AG04449 (cell line): Measurements from ENCODE around the gene MAD2L2.

Experiments
- CTCF ChIA-PET: fragments of 350-600 bp; formaldehyde crosslinking; extraction: SDS; loops from one replicate; lab custom pipeline; 2021; ENCODE audit warnings: antibody characterized with exemption; lab: Yijun Ruan, JAX
- POLR2A ChIA-PET: fragments of 400-600, 350-600 bp; formaldehyde crosslinking; extraction: SDS; loops from one replicate; lab custom pipeline; 2020; ENCODE audit warnings: antibody characterized with exemption, inconsistent platforms; lab: Yijun Ruan, JAX
- DNase-seq: peaks from one replicate; pipeline ENCODE4 v3.0.0-alpha.2; 2010; ENCODE audit warnings: low read depth, low spot score
- H3K4me3 ChIP-seq: 2 replicates; pipeline ENCODE4 v1.5.1; 2011; ENCODE audit warnings: low read depth, mild to moderate bottlenecking, control low read depth, low read length
- TF ChIP-seq, protein P1 (sequence below): IDR thresholded peaks from one replicate; pipeline ENCODE4 v1.5.1; 2011; ENCODE audit warnings: mild to moderate bottlenecking, moderate library complexity, low read length, control low read depth, inconsistent platforms; ENCODE audit not compliant: insufficient read depth; ENCODE audit errors: missing control alignments

The MAD2L2 gene

DNA sequence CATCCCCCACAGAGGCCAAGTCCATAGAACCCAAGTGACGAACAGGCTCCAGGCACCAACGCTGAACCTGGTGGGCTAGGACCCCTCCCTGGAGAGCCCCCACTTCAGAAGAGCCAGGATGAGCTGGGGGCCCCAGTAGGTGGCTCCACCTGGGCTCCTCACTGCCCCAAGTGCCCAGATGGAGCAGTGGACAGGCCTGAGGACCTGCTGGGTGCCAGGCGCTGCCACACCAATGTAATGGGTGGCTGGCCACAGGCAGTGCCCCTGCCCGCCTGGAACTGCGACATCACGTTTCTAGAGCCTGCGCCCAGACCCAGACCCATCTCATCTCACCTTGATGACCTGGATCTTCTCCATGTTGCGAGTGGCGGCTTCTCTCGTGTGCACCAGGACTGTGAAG is 5.6 kb downstream of the MAD2L2 start:
- CTCF ChIA-PET, result interaction anchor here (1.0 to 4.0 kb wide), 3 partner anchors 11 to 45 kb away, joined by 3 to 29 read pairs (median 6); partner anchors contain the start of gene FBXO6
- POLR2A ChIA-PET, result no interaction called here
- H3K4me3 ChIP-seq, result no peak overlapping the region
- TF ChIP-seq, protein P1, sequence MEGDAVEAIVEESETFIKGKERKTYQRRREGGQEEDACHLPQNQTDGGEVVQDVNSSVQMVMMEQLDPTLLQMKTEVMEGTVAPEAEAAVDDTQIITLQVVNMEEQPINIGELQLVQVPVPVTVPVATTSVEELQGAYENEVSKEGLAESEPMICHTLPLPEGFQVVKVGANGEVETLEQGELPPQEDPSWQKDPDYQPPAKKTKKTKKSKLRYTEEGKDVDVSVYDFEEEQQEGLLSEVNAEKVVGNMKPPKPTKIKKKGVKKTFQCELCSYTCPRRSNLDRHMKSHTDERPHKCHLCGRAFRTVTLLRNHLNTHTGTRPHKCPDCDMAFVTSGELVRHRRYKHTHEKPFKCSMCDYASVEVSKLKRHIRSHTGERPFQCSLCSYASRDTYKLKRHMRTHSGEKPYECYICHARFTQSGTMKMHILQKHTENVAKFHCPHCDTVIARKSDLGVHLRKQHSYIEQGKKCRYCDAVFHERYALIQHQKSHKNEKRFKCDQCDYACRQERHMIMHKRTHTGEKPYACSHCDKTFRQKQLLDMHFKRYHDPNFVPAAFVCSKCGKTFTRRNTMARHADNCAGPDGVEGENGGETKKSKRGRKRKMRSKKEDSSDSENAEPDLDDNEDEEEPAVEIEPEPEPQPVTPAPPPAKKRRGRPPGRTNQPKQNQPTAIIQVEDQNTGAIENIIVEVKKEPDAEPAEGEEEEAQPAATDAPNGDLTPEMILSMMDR, result no peak
- DNase-seq, result no peak

DNA sequence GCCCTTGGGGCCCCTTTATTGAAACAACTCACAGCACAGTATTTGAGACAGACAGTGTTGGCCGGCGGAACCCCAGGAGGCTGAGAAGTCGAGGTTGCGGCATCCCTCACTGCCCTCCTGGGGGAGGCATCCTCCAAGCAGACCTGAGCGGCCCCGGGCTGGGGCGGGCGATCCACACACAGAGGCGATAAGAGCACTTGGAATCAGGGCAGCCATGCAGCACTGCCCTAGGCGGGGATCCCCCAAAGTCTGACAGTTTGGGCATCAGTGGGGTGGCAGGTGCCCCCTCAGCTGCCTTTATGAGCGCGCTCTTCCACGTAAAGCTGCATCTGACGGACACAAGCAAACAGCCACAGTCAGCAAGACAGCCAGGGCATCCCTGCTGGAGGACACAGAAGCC is 6.5 kb downstream of the MAD2L2 start:
- TF ChIP-seq, protein P1, result no peak
- POLR2A ChIA-PET, result no interaction called here
- DNase-seq, result no peak
- CTCF ChIA-PET, result interaction anchor here (1.0 to 4.0 kb wide), 4 partner anchors 10 to 46 kb away, joined by 3 to 29 read pairs (median 4); partner anchors contain the start of gene FBXO6
- H3K4me3 ChIP-seq, result no peak overlapping the region

DNA sequence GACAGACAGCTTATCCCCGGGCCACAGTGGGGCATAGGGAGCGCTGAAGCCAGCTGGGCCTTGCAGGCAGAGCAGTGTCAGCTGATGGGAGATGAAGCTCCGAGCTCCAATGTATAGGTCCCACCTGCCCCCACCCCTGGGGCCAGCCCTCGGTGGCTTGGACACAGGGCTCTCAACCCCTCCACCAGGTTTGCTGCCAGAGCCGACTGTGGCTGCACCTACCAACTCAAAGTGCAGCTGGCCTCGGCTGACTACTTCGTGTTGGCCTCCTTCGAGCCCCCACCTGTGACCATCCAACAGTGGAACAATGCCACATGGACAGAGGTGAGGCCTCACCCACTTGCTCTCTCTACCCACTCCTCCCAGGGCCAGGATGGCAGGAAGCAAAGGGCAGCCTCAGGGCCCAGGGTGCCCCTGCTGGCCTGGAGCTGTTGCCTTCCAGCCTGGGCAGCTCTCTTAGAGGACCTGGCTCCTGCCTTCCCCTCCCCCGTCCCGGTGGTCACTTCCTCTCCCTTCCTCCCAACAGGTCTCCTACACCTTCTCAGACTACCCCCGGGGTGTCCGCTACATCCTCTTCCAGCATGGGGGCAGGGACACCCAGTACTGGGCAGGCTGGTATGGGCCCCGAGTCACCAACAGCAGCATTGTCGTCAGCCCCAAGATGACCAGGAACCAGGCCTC is 7.7 kb downstream of the MAD2L2 start:
- TF ChIP-seq, protein P1, result no peak
- ChIA-PET POLR2A (interaction anchor here (1.0 kb wide), 1 partner anchor 235 kb away, joined by 3 read pairs; no protein-coding TSS in a partner anchor), CTCF (interaction anchor here (0.6 to 4.0 kb wide), 5 partner anchors 9 to 58 kb away, joined by 3 to 29 read pairs (median 3); partner anchors contain the start of gene FBXO6)
- no peak for DNase-seq
- no peak overlapping the region for H3K4me3 ChIP-seq

DNA sequence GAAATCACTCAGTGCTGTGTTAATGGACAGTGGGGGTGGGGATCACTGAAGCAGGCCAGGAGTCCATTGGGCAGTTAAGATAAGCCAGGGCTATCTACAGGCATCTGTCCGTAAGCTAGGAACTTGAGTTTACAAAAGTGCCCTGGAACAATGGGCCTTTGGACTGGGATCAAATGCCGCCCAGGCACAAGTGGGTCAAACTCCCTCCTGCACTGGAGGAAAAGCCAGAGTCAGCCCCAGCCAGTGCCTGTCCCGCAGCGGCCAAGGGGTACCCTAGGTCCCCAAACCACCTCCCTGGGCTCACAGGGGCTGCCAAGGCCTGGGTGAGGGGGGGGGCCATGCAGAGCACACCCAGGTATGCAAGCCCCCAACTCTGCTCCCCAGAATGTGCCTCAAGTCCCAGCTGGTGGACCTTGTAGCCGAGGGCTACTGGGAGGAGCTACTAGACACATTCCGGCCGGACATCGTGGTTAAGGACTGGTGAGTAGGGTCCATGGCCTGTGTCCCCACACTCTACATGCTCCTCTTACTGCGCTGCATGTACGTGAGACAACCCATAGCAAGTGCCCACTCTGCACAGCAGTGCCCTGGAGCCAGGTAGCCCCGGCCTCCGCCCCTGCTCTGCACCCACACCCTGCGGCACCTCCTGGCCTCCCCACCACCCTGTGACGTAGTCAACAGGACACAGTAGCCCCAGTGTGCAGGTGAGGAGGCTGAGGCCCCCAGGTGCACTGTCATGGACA is 9.2 kb downstream of the MAD2L2 start:
- CTCF ChIA-PET, result no interaction called here
- TF ChIP-seq, protein P1, result no peak
- POLR2A ChIA-PET, result no interaction called here
- DNase-seq, result no peak
- no peak overlapping the region for H3K4me3 ChIP-seq

DNA sequence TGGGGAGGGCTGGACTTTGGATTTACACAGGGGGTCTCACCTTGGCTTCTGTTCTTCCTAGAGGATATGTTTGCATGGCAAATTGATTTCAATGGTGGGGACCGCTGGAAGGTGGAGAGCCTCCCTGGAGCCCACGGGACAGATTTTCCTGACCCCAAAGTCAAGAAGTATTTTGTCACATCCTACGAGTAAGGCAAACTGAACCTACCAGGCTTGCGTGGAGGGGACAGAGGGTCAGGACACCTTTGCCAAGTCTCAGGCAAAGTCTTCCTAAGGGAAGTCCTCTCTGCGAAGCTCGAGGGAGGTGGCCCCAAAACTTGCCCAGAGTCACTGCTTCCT is 9.8 kb downstream of the MAD2L2 start:
- POLR2A ChIA-PET, result no interaction called here
- no peak for DNase-seq
- TF ChIP-seq, protein P1, result no peak
- no peak overlapping the region for H3K4me3 ChIP-seq
- CTCF ChIA-PET, result no interaction called here

DNA sequence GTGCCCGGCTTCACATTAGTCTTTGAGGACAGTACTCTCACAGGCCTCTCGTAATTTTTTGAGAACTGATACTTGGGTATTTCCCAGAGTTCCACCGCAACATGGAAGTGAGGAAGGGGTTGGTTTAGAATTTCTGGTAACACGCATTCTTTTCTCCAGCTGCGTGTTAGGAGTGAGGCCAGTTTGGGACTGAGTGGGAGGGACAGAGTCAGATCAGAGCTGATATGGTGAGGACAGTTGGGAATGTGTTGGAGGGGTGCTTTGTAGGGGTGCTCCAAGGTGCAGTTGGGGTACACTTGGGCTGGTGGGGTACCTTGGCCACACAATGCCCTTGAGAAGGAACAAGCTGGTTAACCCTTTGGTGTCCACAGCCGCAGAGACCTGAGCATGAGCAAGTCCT is 10.2 kb downstream of the MAD2L2 start:
- no peak overlapping the region for H3K4me3 ChIP-seq
- ChIA-PET CTCF (no interaction called here), POLR2A (no interaction called here)
- no peak for DNase-seq
- TF ChIP-seq, protein P1, result no peak
